Effector memory CD8-positive, alpha-beta T cell (primary cell): ENCODE results near the gene SET.

ENCODE experiments used
- ATAC-seq: fragments of 150-1000 bp; cut with Tn5 transposase; replicated peaks from 2 replicates; pipeline ENCODE4 v1.10.0; 2021; ENCODE audit warnings: mild to moderate bottlenecking, moderate library complexity
- DNase-seq, 3 experiments: peaks; one replicate each; pipeline ENCODE4 v3.0.0; 2021
- H3K27ac Mint-ChIP-seq, 2 donors: one replicate each; pipeline ENCODE4 v1.8.0; 2022; ENCODE audit warnings: mild to moderate bottlenecking in 2 of 2, mixed read lengths in 2 of 2, moderate library complexity in 2 of 2
- H3K27me3 Mint-ChIP-seq, 2 donors: one replicate each; pipeline ENCODE4 v1.8.0; 2022; ENCODE audit warnings: mixed read lengths in 2 of 2
- H3K36me3 Mint-ChIP-seq: one replicate; pipeline ENCODE4 v1.8.0; 2022; ENCODE audit warnings: mild to moderate bottlenecking, moderate library complexity, mixed read lengths; ENCODE audit not compliant: insufficient read depth
- H3K4me1 Mint-ChIP-seq, 2 donors: one replicate each; pipeline ENCODE4 v1.8.0; 2022; ENCODE audit warnings: low read depth in 2 of 2, mixed read lengths in 2 of 2
- H3K4me3 Mint-ChIP-seq, 2 donors: one replicate each; pipeline ENCODE4 v1.8.0; 2022; ENCODE audit warnings: mild to moderate bottlenecking in 2 of 2, mixed read lengths in 2 of 2, moderate library complexity in 2 of 2
- H3K9me3 Mint-ChIP-seq, 2 donors: one replicate each; pipeline ENCODE4 v1.8.0; 2022; ENCODE audit warnings: mixed read lengths in 2 of 2

SET gene

DNA sequence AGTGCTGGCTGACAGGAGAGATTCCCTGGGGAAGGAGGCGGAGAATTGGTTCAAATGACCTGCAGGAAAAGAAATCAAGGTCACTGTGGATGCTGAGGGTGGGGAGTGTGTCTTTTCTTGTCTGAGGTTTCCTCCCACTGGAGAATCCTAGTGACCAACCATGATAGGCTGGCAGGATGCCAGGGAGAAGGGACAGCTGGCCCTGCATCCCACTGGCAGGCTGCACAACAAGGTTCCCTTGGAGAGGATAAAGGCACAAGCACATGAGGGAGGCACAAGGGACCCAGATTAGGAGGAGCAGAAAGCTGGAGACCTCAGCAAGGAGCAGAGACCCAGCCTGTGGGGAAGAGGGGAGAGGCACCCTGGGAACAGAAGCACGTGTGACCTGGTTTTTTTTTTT is 46.4 kb downstream of the SET start:
- Mint-ChIP-seq H3K36me3 (peaks cover 32% of the 10 kb centered on the region), H3K4me1 (peaks cover 2 to 3% of the 10 kb centered on the region in 2 donors), H3K4me3 (no peak overlapping the region)

DNA sequence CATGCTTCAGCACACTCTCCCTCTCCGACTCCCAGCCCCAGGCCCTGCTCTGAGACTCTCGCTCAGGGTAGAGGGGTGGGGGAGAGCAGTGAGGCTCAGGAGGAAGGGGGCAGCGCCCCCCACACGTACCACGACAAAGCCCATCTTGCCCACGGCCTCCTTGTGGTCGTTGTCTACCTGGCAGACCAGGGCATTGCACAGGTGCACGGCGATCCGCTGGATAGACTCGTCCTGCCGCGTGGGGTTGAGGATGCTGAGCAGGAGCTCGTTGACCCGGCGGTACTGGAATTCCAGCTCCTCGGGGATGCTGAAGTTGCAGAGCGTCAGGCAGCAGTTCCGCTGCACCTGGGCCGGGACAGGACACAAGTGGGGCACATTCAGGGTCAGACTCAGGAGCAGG is 53.4 kb downstream of the SET start:
- Mint-ChIP-seq H3K27me3 (no peaks in the 10 kb centered on the region), H3K4me1 (no peaks in the 10 kb centered on the region), H3K27ac (no peak overlapping the region), H3K4me3 (no peak overlapping the region), H3K9me3 (no peaks in the 10 kb centered on the region), H3K36me3 (peaks cover 18% of the 10 kb centered on the region)
- DNase-seq: no peak
- ATAC-seq: no peak

More for the DNA sequence above, 46.4 kb downstream of the SET start:
- ATAC-seq: no peak
- Mint-ChIP-seq H3K27ac (no peak overlapping the region), H3K27me3 (no peaks in the 10 kb centered on the region), H3K9me3 (no peaks in the 10 kb centered on the region)
- no peak for DNase-seq

- H3K27ac Mint-ChIP-seq: no peak overlapping the region
- peaks cover 27% of the 10 kb centered on the region for H3K36me3 Mint-ChIP-seq
Measured at GRCh38 chr9:128743421-128743820, 54.4 kb downstream of the SET start.

More at GRCh38 chr9:128743421-128743820, 54.4 kb downstream of the SET start:
- no peak for ATAC-seq
- no peaks in the 10 kb centered on the region for H3K4me1 Mint-ChIP-seq
- DNase-seq: no peak
- no peaks in the 10 kb centered on the region for H3K27me3 Mint-ChIP-seq
- no peaks in the 10 kb centered on the region for H3K9me3 Mint-ChIP-seq
- no peak overlapping the region for H3K4me3 Mint-ChIP-seq
